Mesenchymal stem cell (in vitro differentiated cells and primary cell): ENCODE measurements around the gene NIPAL4.

Source experiments
- DNase-seq: peaks from one replicate; pipeline ENCODE4 v3.0.0-alpha.2; 2013
- H2AFZ ChIP-seq: one replicate; pipeline ENCODE4 v1.6.1; 2013; ENCODE audit warnings: low read depth, mild to moderate bottlenecking, control low read depth, inconsistent platforms, low read length, moderate library complexity
- H2AK5ac ChIP-seq: 2 replicates; pipeline ENCODE4 v1.6.1; 2013; ENCODE audit warnings: low read length, moderate library complexity, mild to moderate bottlenecking, inconsistent platforms; ENCODE audit not compliant: severe bottlenecking
- H2BK120ac ChIP-seq: one replicate; pipeline ENCODE4 v1.6.1; 2013; ENCODE audit warnings: low read depth, mild to moderate bottlenecking, inconsistent platforms, low read length, moderate library complexity
- H2BK12ac ChIP-seq, 2 experiments: one replicate each; pipeline ENCODE4 v1.6.1; 2013; ENCODE audit warnings: inconsistent platforms in 2 of 2, low read length in 2 of 2, mild to moderate bottlenecking in 2 of 2, moderate library complexity in 2 of 2, control low read depth in 1 of 2
- H2BK15ac ChIP-seq: one replicate; pipeline ENCODE4 v1.6.1; 2013; ENCODE audit warnings: mild to moderate bottlenecking, low read depth, inconsistent platforms; ENCODE audit not compliant: poor library complexity, severe bottlenecking
- H2BK5ac ChIP-seq: 2 replicates; pipeline ENCODE4 v1.6.1; 2013; ENCODE audit warnings: low read depth, mild to moderate bottlenecking, low read length, control low read depth, inconsistent platforms; ENCODE audit not compliant: poor library complexity, severe bottlenecking
- H3K14ac ChIP-seq, 2 experiments: one replicate each; pipeline ENCODE4 v1.6.1; 2013; ENCODE audit warnings: inconsistent platforms in 2 of 2, low read length in 2 of 2, control low read depth in 1 of 2, mild to moderate bottlenecking in 1 of 2, moderate library complexity in 1 of 2
- H3K18ac ChIP-seq, 2 experiments: one replicate each; pipeline ENCODE4 v1.6.1; 2013; ENCODE audit warnings: inconsistent platforms in 2 of 2, low read length in 2 of 2, control low read depth in 1 of 2, low read depth in 1 of 2, mild to moderate bottlenecking in 1 of 2
- H3K23ac ChIP-seq, 2 experiments: one replicate each; pipeline ENCODE4 v1.6.1; 2013; ENCODE audit warnings: inconsistent platforms in 2 of 2, low read length in 2 of 2, mild to moderate bottlenecking in 2 of 2, moderate library complexity in 2 of 2, control low read depth in 1 of 2
- H3K27ac ChIP-seq: 2 replicates; pipeline ENCODE4 v1.5.1; 2013; ENCODE audit warnings: mild to moderate bottlenecking, moderate library complexity, low read length, control low read depth, inconsistent platforms; ENCODE audit not compliant: poor library complexity, severe bottlenecking
- H3K27me3 ChIP-seq, 2 experiments: 2 replicates each; pipeline versions ENCODE4 v1.6.1 to v1.7.0; 2013; ENCODE audit warnings: low read length in 2 of 2, mild to moderate bottlenecking in 2 of 2, moderate library complexity in 2 of 2, control low read depth in 1 of 2, inconsistent platforms in 1 of 2; ENCODE audit not compliant: control insufficient read depth in 1 of 2, insufficient read depth in 1 of 2
- H3K36me3 ChIP-seq, 2 experiments: 2 replicates each; pipeline versions ENCODE4 v1.6.1 to v1.7.0; 2013; ENCODE audit warnings: low read length in 2 of 2, control low read depth in 1 of 2, inconsistent platforms in 1 of 2, low read depth in 1 of 2, mild to moderate bottlenecking in 1 of 2; ENCODE audit not compliant: insufficient read depth in 2 of 2, control insufficient read depth in 1 of 2
- H3K4ac ChIP-seq, 2 experiments: one replicate each; pipeline ENCODE4 v1.6.1; 2013; ENCODE audit warnings: inconsistent platforms in 2 of 2, low read length in 2 of 2, mild to moderate bottlenecking in 2 of 2, moderate library complexity in 2 of 2, control low read depth in 1 of 2, low read depth in 1 of 2
- H3K4me1 ChIP-seq: 2 replicates; pipeline ENCODE4 v1.6.1; 2013; ENCODE audit warnings: low read depth, low read length, control low read depth; ENCODE audit not compliant: control insufficient read depth, insufficient read depth
- H3K4me2 ChIP-seq: 2 replicates; pipeline ENCODE4 v1.6.1; 2013; ENCODE audit warnings: low read length, mild to moderate bottlenecking, inconsistent platforms; ENCODE audit not compliant: poor library complexity, severe bottlenecking
- H3K4me3 ChIP-seq, 2 experiments: 2 replicates each; pipeline versions ENCODE4 v1.5.1 to v1.7.0; 2013; ENCODE audit warnings: low read length in 2 of 2, mild to moderate bottlenecking in 2 of 2, control low read depth in 1 of 2, low read depth in 1 of 2; ENCODE audit not compliant: insufficient read depth in 1 of 2
- H3K79me1 ChIP-seq: replicated peaks from 2 replicates; pipeline ENCODE4 v1.6.1; 2013; ENCODE audit warnings: mild to moderate bottlenecking, control low read depth, low read length, inconsistent platforms; ENCODE audit not compliant: poor library complexity, severe bottlenecking
- H3K9ac ChIP-seq: 2 replicates; pipeline ENCODE4 v1.7.0; 2013; ENCODE audit warnings: mild to moderate bottlenecking, low read length, moderate library complexity
- H3K9me3 ChIP-seq: 2 replicates; pipeline ENCODE4 v1.7.0; 2013; ENCODE audit warnings: mild to moderate bottlenecking, low read length; ENCODE audit not compliant: control insufficient read depth
- H4K8ac ChIP-seq: one replicate; pipeline ENCODE4 v1.6.1; 2013; ENCODE audit warnings: inconsistent platforms, mild to moderate bottlenecking, low read length, moderate library complexity
- H4K91ac ChIP-seq: one replicate; pipeline ENCODE4 v1.6.1; 2013; ENCODE audit warnings: mild to moderate bottlenecking, low read length, inconsistent platforms
- WGBS: methylation state at CpG from one replicate; pipeline ENCODE4 v1.1.7; 2013; ENCODE audit warnings: mixed read lengths; 5-methylcytosine and 5-hydroxymethylcytosine counted together

The NIPAL4 gene

GRCh38 chr5:157468293-157468965 lies 8.4 kb downstream of the NIPAL4 start:
- no peak overlapping the region for H3K4me2 ChIP-seq
- H2AFZ ChIP-seq, result no peak overlapping the region
- H3K4ac ChIP-seq, result no peak overlapping the region
- no peak overlapping the region for H3K18ac ChIP-seq
- no peaks in the 10 kb centered on the region for H3K27me3 ChIP-seq
- H3K4me3 ChIP-seq, result no peak overlapping the region
- peaks cover 0 to 8% of the 10 kb centered on the region in 2 experiments for H3K36me3 ChIP-seq
- no peaks in the 10 kb centered on the region for H3K9me3 ChIP-seq
- no peak overlapping the region for H3K9ac ChIP-seq
- no peak overlapping the region for H4K91ac ChIP-seq
- H2AK5ac ChIP-seq, result no peak overlapping the region
- H3K79me1 ChIP-seq, result no peaks in the 10 kb centered on the region
- H4K8ac ChIP-seq, result no peak overlapping the region
- WGBS, result 97% methylated on average over 13 of the region's 13 CpGs
- no peak overlapping the region for H2BK15ac ChIP-seq
- H2BK120ac ChIP-seq, result no peak overlapping the region
- H2BK12ac ChIP-seq, result no peak overlapping the region
- no peak overlapping the region for H3K14ac ChIP-seq
- no peak overlapping the region for H2BK5ac ChIP-seq
- no peak overlapping the region for H3K23ac ChIP-seq
- peaks cover 3% of the 10 kb centered on the region for H3K4me1 ChIP-seq
- DNase-seq, result no peak
- H3K27ac ChIP-seq, result no peak overlapping the region

- H3K4me1 ChIP-seq, result peaks cover 6% of the 10 kb centered on the region
- no peak overlapping the region for H2BK120ac ChIP-seq
- DNase-seq, result no peak
- no peak overlapping the region for H2BK15ac ChIP-seq
- H3K4me3 ChIP-seq, result no peak overlapping the region
- no peak overlapping the region for H2AFZ ChIP-seq
- no peak overlapping the region for H3K27ac ChIP-seq
- H3K9me3 ChIP-seq, result no peaks in the 10 kb centered on the region
- no peak overlapping the region for H3K4ac ChIP-seq
- H3K27me3 ChIP-seq, result no peaks in the 10 kb centered on the region
- H3K18ac ChIP-seq, result no peak overlapping the region
- H3K9ac ChIP-seq, result no peak overlapping the region
- peaks cover 3% of the 10 kb centered on the region for H3K79me1 ChIP-seq
- no peak overlapping the region for H4K8ac ChIP-seq
- H4K91ac ChIP-seq, result no peak overlapping the region
- peaks cover 0 to 11% of the 10 kb centered on the region in 2 experiments for H3K36me3 ChIP-seq
- H3K4me2 ChIP-seq, result no peak overlapping the region
- H3K23ac ChIP-seq, result no peak overlapping the region
- no peak overlapping the region for H2BK12ac ChIP-seq
- no peak overlapping the region for H3K14ac ChIP-seq
- WGBS, result over 99% methylated on average over 6 of the region's 7 CpGs
- no peak overlapping the region for H2AK5ac ChIP-seq
- H2BK5ac ChIP-seq, result no peak overlapping the region
Measured at GRCh38 chr5:157469073-157469472, 9.1 kb downstream of the NIPAL4 start.

- no peak overlapping the region for H4K8ac ChIP-seq
Measured at GRCh38 chr5:157469687-157470086, 9.7 kb downstream of the NIPAL4 start.

GRCh38 chr5:157470631-157471030 lies 10.6 kb downstream of the NIPAL4 start:
- no peak overlapping the region for H4K91ac ChIP-seq
- no peak overlapping the region for H3K23ac ChIP-seq
- H3K4me3 ChIP-seq, result no peak overlapping the region
- H2BK120ac ChIP-seq, result no peak overlapping the region
- no peak overlapping the region for H2BK5ac ChIP-seq
- no peak overlapping the region for H3K4me2 ChIP-seq
- H3K4me1 ChIP-seq, result peaks cover 4% of the 10 kb centered on the region
- no peak overlapping the region for H3K27ac ChIP-seq
- H2AK5ac ChIP-seq, result no peak overlapping the region
- H4K8ac ChIP-seq, result no peak overlapping the region
- 97% methylated on average over 1 of the region's 1 CpG for WGBS
- H3K79me1 ChIP-seq, result peaks cover 9% of the 10 kb centered on the region
- H3K4ac ChIP-seq, result no peak overlapping the region
- no peak for DNase-seq
- H3K9ac ChIP-seq, result no peak overlapping the region
- H3K14ac ChIP-seq, result no peak overlapping the region
- H3K9me3 ChIP-seq, result no peaks in the 10 kb centered on the region
- no peaks in the 10 kb centered on the region for H3K27me3 ChIP-seq
- H2BK12ac ChIP-seq, result no peak overlapping the region
- H2BK15ac ChIP-seq, result no peak overlapping the region
- no peak overlapping the region for H3K18ac ChIP-seq
- no peak overlapping the region for H2AFZ ChIP-seq
- peaks cover 0 to 15% of the 10 kb centered on the region in 2 experiments for H3K36me3 ChIP-seq

More at GRCh38 chr5:157469687-157470086, 9.7 kb downstream of the NIPAL4 start:
- Histone ChIP-seq H3K9ac (no peak overlapping the region), H4K91ac (no peak overlapping the region), H3K27ac (no peak overlapping the region), H2BK15ac (peak overlapping the region; percentile 13), H3K4me2 (no peak overlapping the region), H2AFZ (no peak overlapping the region), H3K9me3 (no peaks in the 10 kb centered on the region), H3K14ac (no peak overlapping the region), H3K4me1 (peaks cover 4% of the 10 kb centered on the region), H3K36me3 (peaks cover 0 to 14% of the 10 kb centered on the region in 2 experiments), H3K18ac (no peak overlapping the region), H2BK12ac (no peak overlapping the region), H3K23ac (no peak overlapping the region), H2BK120ac (no peak overlapping the region), H3K27me3 (no peaks in the 10 kb centered on the region), H2BK5ac (no peak overlapping the region), H2AK5ac (no peak overlapping the region), H3K4ac (no peak overlapping the region), H3K4me3 (no peak overlapping the region), H3K79me1 (peaks cover 5% of the 10 kb centered on the region)
- 75% methylated on average over 7 of the region's 7 CpGs for WGBS
- DNase-seq, result peak; percentile 42
